Endothelial cell of umbilical vein (primary cell): ENCODE measurements around the gene AURKAIP1. TPM values are rescaled to one million over a fixed set of nuclear protein-coding genes. Genes with fewer than 3 reads are reported as not detected.

Source experiments
- BruUV-seq: library from RNA; stranded (reverse); fragments of 400-500 nt; replicated peaks from 2 replicates; lab custom pipeline; 2021; lab: Mats Ljungman, UMichigan
- CTCF ChIA-PET: fragments of 300-600, 350-600 bp; sonication (Branson Sonifier 250); formaldehyde crosslinking; loops from one replicate; lab custom pipeline; 2021; ENCODE audit warnings: antibody characterized with exemption, inconsistent platforms; lab: Charles Lee
- POLR2A ChIA-PET: fragments of 300-600, 350-600 bp; sonication (Branson Sonifier 250); formaldehyde crosslinking; loops from one replicate; lab custom pipeline; 2021; ENCODE audit warnings: antibody characterized with exemption, inconsistent platforms; lab: Charles Lee
- DNase-seq: peaks from one replicate; pipeline ENCODE4 v3.0.0-alpha.2; 2011; ENCODE audit warnings: low read depth, low spot score
- FAIRE-seq: peaks from 2 replicates; lab custom pipeline; 2011; peaks lifted over from hg19 to GRCh38; lab: Jason Lieb, UNC
- H2AFZ ChIP-seq: 2 replicates; pipeline ENCODE4 v1.6.0; 2012; ENCODE audit warnings: low read depth, low read length, control low read depth, inconsistent platforms
- H3K27ac ChIP-seq: 2 replicates; pipeline ENCODE4 v1.5.1; 2011; ENCODE audit warnings: low read depth, mild to moderate bottlenecking, control low read depth, low read length, moderate library complexity; ENCODE audit not compliant: insufficient read depth
- H3K27me3 ChIP-seq, 2 experiments: 2 replicates each; pipeline versions ENCODE4 v1.6.0 to v1.6.1; 2011; ENCODE audit warnings: low read length in 2 of 2, mixed read lengths in 1 of 2; ENCODE audit not compliant: control insufficient read depth in 2 of 2, insufficient read depth in 2 of 2
- H3K36me3 ChIP-seq, 2 experiments: 2 replicates in 1 of 2; 3 replicates in 1 of 2; pipeline ENCODE4 v1.5.1; 2011; ENCODE audit warnings: low read length in 2 of 2, mild to moderate bottlenecking in 1 of 2, moderate library complexity in 1 of 2; ENCODE audit not compliant: control insufficient read depth in 2 of 2, insufficient read depth in 2 of 2; ENCODE audit errors: extremely low read depth in 1 of 2
- H3K4me1 ChIP-seq: 3 replicates; pipeline ENCODE4 v1.5.1; 2011; ENCODE audit warnings: mild to moderate bottlenecking, low read length; ENCODE audit not compliant: control insufficient read depth, insufficient read depth; ENCODE audit errors: extremely low read depth
- H3K4me2 ChIP-seq: 2 replicates; pipeline ENCODE4 v1.6.1; 2011; ENCODE audit warnings: low read length, control low read depth, mixed read lengths; ENCODE audit not compliant: insufficient read depth
- H3K4me3 ChIP-seq, 3 experiments: fragments of 200-600 bp in 1 of 3; sonication (generic), shearing (Covaris generic) in 1 of 3; replicated peaks in 1 of 3; 2 replicates each; pipeline ENCODE4 v1.5.1; 2011 to 2016; ENCODE audit warnings: control low read depth in 3 of 3, low read length in 3 of 3, mild to moderate bottlenecking in 2 of 3, inconsistent platforms in 1 of 3, low read depth in 1 of 3, moderate library complexity in 1 of 3; ENCODE audit not compliant: insufficient read depth in 1 of 3
- H3K79me2 ChIP-seq: 2 replicates; pipeline ENCODE4 v1.6.0; 2012; ENCODE audit warnings: low read length, inconsistent platforms; ENCODE audit not compliant: control insufficient read depth, insufficient read depth
- H3K9ac ChIP-seq: replicated peaks from 2 replicates; pipeline ENCODE3; 2011; ENCODE audit warnings: low read length, control low read depth; ENCODE audit not compliant: insufficient read depth; ENCODE audit errors: extremely low read depth
- H3K9me1 ChIP-seq: replicated peaks from 3 replicates; pipeline ENCODE4 v1.6.0; 2011; ENCODE audit warnings: mild to moderate bottlenecking, low read length; ENCODE audit not compliant: control insufficient read depth, insufficient read depth; ENCODE audit errors: extremely low read depth
- H3K9me3 ChIP-seq: replicated peaks from 2 replicates; pipeline ENCODE4 v1.5.1; 2012; ENCODE audit warnings: low read length, inconsistent platforms; ENCODE audit not compliant: control insufficient read depth, insufficient read depth
- H4K20me1 ChIP-seq: replicated peaks from 2 replicates; pipeline ENCODE3; 2011; ENCODE audit warnings: mild to moderate bottlenecking, low read length; ENCODE audit not compliant: control insufficient read depth, insufficient read depth; ENCODE audit errors: extremely low read depth
- EZH2 ChIP-seq: IDR thresholded peaks from 2 replicates; pipeline ENCODE4 v1.6.1; 2012; ENCODE audit warnings: borderline replicate concordance, low read depth, mild to moderate bottlenecking, moderate library complexity, low read length, inconsistent platforms; ENCODE audit not compliant: severe bottlenecking
- FOS ChIP-seq: IDR thresholded peaks from 2 replicates; pipeline ENCODE4 v1.6.1; 2011; ENCODE audit warnings: mild to moderate bottlenecking, low read length, moderate library complexity, borderline replicate concordance; ENCODE audit not compliant: insufficient read depth
- GATA2 ChIP-seq: IDR thresholded peaks from 2 replicates; pipeline ENCODE4 v1.7.0; 2011; ENCODE audit warnings: low read depth, mild to moderate bottlenecking, moderate library complexity, mixed read lengths, low read length; ENCODE audit not compliant: insufficient read length, insufficient read depth
- JUN ChIP-seq: IDR thresholded peaks from 2 replicates; pipeline ENCODE4 v1.6.1; 2011; ENCODE audit warnings: borderline replicate concordance, low read depth; ENCODE audit not compliant: insufficient read length, insufficient read depth
- POLR2A ChIP-seq: IDR thresholded peaks from 2 replicates; pipeline ENCODE4 v1.6.1; 2012; ENCODE audit warnings: low read depth, mild to moderate bottlenecking, control low read depth, low read length
- dilution Hi-C: fragments of 300-500 bp; cut with MboI; formaldehyde crosslinking; loops from one replicate; pipeline ENCODE4 v1.15.0; 2019; ENCODE audit warnings: low sequenced_read_pairs; ENCODE audit not compliant: extremely low pct_ligation_motif_present
- intact Hi-C: fragments of 100-400 bp; cut with micrococcal nuclease; formaldehyde crosslinking; loops from one replicate; pipeline ENCODE4 v1.10.0; 2022
- polyA plus RNA-seq, 4 experiments: library from polyadenylated mRNA; depleted of rRNA in 3 of 4; stranded (reverse) in 3 of 4; unstranded in 1 of 4; fragments of >200 nt; gene quantifications; 2 replicates each; pipeline versions ENCODE4 v1.2.1 to v1.2.3, GENCODE V29; 2011 to 2012; ENCODE audit warnings: missing spikeins in 1 of 4
- total RNA-seq: library from RNA; stranded (reverse); gene quantifications from 2 replicates; pipeline ENCODE4 v1.2.3, GENCODE V29; 2021
- TF ChIP-seq, protein P1 (sequence below): IDR thresholded peaks from 2 replicates; pipeline ENCODE4 v1.6.1; 2011; ENCODE audit not compliant: insufficient read depth, insufficient read length
- TF ChIP-seq, protein P2 (sequence below), 2 donors: IDR thresholded peaks; 1 replicate in 1 of 2; 2 replicates in 1 of 2; pipeline ENCODE4 v1.5.1; 2011; ENCODE audit warnings: low read length in 2 of 2, mild to moderate bottlenecking in 2 of 2, moderate library complexity in 2 of 2, control low read depth in 1 of 2, inconsistent platforms in 1 of 2, low read depth in 1 of 2; ENCODE audit not compliant: insufficient read depth in 1 of 2; ENCODE audit errors: extremely low read depth in 1 of 2

Gene AURKAIP1
- total and polyA plus RNA-seq, 2 donors (not counting 3 experiments of a cell fraction or from before 2014, with no cell fraction given) = 73.3 to 151 TPM

DNA sequence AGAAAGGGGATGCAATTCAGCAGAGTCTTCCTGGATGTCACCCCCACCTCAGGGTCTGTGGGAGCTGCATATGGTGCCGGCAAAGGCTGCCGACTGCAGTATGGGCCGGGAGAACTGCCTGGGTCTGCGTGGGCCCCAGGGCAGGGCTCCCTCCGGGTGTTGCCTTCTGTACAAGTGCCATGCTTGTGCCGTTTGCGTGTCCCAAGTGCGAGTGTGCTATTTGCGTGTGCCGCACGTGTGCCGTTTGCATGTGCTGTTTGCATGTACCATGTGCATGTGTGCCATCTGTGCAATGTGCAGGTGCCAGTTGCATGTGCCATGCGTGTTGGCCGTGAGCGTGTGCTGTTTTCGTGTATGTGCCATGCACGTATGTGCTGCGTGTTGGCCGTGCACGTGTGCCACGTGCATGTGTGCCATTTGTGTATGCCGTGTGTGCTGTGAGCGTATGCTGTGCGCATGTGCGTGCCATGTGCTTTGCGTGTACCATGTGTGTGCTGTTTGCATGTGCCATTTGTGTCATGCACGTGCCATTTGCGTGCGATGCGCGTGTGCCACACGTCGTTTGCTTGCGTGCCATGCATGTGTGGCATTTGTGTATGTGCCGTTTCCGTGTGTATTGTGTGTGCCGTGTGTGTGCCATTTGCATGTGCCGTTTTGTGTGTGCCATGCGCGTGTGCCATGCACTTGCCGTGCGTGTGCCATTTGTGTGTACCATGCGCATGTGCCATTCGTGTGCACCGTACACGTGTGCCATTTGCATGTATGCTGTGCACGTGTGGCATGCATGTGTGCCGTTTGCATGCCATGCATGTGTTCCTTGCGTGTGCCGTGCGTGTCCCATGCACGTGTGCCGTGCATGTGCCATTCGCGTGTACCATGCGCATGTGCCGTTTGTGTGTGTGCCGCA is 45.5 kb downstream of the AURKAIP1 start:
- TF ChIP-seq EZH2 (no peak), JUN (no peak), POLR2A (peak; percentile 23), GATA2 (no peak), FOS (no peak)
- TF ChIP-seq, protein P1, sequence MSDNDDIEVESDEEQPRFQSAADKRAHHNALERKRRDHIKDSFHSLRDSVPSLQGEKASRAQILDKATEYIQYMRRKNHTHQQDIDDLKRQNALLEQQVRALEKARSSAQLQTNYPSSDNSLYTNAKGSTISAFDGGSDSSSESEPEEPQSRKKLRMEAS = peak; percentile 21
- TF ChIP-seq, protein P2, sequence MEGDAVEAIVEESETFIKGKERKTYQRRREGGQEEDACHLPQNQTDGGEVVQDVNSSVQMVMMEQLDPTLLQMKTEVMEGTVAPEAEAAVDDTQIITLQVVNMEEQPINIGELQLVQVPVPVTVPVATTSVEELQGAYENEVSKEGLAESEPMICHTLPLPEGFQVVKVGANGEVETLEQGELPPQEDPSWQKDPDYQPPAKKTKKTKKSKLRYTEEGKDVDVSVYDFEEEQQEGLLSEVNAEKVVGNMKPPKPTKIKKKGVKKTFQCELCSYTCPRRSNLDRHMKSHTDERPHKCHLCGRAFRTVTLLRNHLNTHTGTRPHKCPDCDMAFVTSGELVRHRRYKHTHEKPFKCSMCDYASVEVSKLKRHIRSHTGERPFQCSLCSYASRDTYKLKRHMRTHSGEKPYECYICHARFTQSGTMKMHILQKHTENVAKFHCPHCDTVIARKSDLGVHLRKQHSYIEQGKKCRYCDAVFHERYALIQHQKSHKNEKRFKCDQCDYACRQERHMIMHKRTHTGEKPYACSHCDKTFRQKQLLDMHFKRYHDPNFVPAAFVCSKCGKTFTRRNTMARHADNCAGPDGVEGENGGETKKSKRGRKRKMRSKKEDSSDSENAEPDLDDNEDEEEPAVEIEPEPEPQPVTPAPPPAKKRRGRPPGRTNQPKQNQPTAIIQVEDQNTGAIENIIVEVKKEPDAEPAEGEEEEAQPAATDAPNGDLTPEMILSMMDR (IDR thresholded peaks at IDR 0.05; ENCODE audit: extremely low read depth in 1 of 2, insufficient read depth in 1 of 2, low read depth in 1 of 2, low read length in 2 of 2) = no peak
- no TSS peak for BruUV-seq
- Histone ChIP-seq H3K4me3 (no peak overlapping the region), H3K9me3 (no peaks in the 10 kb centered on the region), H3K9ac (no peak overlapping the region), H3K27me3 (no peaks in the 10 kb centered on the region), H3K36me3 (peaks cover 0 to 15% of the 10 kb centered on the region in 2 experiments), H2AFZ (no peak overlapping the region), H3K27ac (no peak overlapping the region), H3K79me2 (peaks cover 11% of the 10 kb centered on the region), H4K20me1 (no peaks in the 10 kb centered on the region), H3K4me2 (no peak overlapping the region), H3K9me1 (no peaks in the 10 kb centered on the region), H3K4me1 (peaks cover 11% of the 10 kb centered on the region)
- no peak for FAIRE-seq
- no peak for DNase-seq
- POLR2A ChIA-PET = no interaction called here
- CTCF ChIA-PET = no interaction called here
- dilution Hi-C loops = no loop called here
- intact Hi-C loops = no loop called here
